Ovary (tissue), 3 donors: ENCODE results near the gene PBRM1.

Source experiments
- CTCF ChIP-seq, 3 donors: fragments of 450-650 bp in 2 of 3; fragments of 200-600 bp in 1 of 3; IDR thresholded peaks; one replicate each; pipeline versions ENCODE4 v1.5.1 to v1.8.0; 2016 to 2022; ENCODE audit warnings: antibody characterized with exemption in 3 of 3, mild to moderate bottlenecking in 1 of 3
- POLR2A ChIP-seq: fragments of 450-650 bp; IDR thresholded peaks from one replicate; pipeline ENCODE4 v1.6.1; 2017; ENCODE audit warnings: antibody characterized with exemption, mild to moderate bottlenecking, moderate library complexity
- donor health status: DM: no; HTN: no; CAD: no.

DNA sequence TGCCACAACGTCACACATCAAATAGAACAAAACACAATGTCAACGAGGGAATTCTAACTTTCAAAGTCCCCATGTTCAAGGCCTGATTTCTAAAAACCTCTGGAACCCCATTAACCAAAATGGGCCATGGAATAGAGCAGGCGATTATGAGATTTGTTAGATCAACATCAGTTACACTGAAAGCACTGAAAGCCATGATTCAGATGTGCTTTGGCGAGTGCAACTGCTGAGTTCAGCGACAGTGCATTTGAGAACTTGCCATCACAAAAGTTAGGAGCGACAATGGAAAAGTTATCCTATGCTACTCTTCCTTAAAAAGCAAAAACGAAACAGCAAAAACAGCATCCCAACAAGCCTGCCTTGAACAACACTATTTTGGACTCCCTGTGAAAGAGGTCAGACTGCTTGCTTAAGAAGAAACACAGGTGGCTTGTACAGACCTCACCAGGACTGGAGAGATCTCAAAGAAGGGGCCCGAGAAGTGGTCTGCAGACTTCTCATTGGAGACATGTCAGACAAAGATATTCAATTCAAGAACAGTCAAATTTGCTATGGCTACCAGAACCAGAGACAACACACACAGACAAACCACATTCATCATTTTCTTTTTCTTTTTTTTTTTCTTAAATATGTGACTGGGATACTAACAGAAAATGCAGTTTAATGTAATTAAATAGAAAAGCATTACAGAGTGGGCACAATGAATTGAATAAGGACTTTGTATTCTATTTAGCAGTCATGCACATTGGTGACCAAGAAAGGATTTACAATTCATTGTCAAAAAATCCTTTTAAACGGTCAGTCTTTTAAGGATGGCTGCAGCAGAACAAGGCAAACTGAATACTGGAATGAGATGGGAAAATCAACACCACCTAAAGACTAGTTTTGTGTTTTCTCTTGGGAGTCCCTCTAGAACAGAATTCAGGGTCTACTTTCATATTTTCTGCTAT is 128.4 kb downstream of the PBRM1 start:
- no peak for TF ChIP-seq CTCF (IDR thresholded peaks at IDR 0.05)
- no peak for TF ChIP-seq POLR2A
